Gastroesophageal sphincter (tissue), 3 donors: ENCODE measurements around the gene DST.

ENCODE experiments used
- CTCF ChIP-seq, 4 experiments: fragments of 200-600 bp in 2 of 4; fragments of 450-650 bp in 2 of 4; sonication (generic) in 1 of 4; IDR thresholded peaks; one replicate each; pipeline ENCODE4 v1.5.1; 2017 to 2019; ENCODE audit warnings: antibody characterized with exemption in 4 of 4, mild to moderate bottlenecking in 2 of 4, moderate library complexity in 2 of 4
- POLR2AphosphoS5 ChIP-seq: sonication (generic); formaldehyde crosslinking; IDR thresholded peaks from one replicate; pipeline ENCODE4 v1.6.1; 2017; ENCODE audit warnings: antibody characterized with exemption

GRCh38 chr6:56690519-56691285, 48.0 kb upstream of the DST start:
- TF ChIP-seq CTCF (IDR thresholded peaks at IDR 0.05) (no peak), POLR2AphosphoS5 (no peak)
